Measurements from ENCODE around the gene TALDO1. TPM values are rescaled to one million over a fixed set of nuclear protein-coding genes. Genes with fewer than 3 reads are reported as not detected.

Gene TALDO1
- polyA plus RNA-seq, 1 of the 3 experiments (the other 2 are of a cell fraction) = 103 TPM

- no peak for TF ChIP-seq EP300 (IDR thresholded peaks at IDR 0.05; ENCODE audit: borderline replicate concordance in 1 of 2, low read depth in 1 of 2, low read length in 1 of 2)
Observed at GRCh38 chr11:706439-706956, 40.8 kb upstream of the TALDO1 start (continued).

- Histone ChIP-seq H3K27ac (ENCODE audit: low read depth in 2 of 2, low read length in 1 of 2) (no peak overlapping the region), H3K36me3 (replicated peaks in 1 of 2; ENCODE audit: control insufficient read depth in 1 of 2, insufficient read depth in 2 of 2, low read length in 1 of 2) (no peaks in the 10 kb centered on the region), H3K4me2 (no peak overlapping the region), H3K4me1 (ENCODE audit: control insufficient read depth in 1 of 2, insufficient read depth in 2 of 2, low read depth in 1 of 2, low read length in 1 of 2) (peaks cover 0 to 2% of the 10 kb centered on the region in 2 experiments; a peak in 1 of 4 replicates), H3K9me3 (no peaks in the 10 kb centered on the region), H3K79me2 (ENCODE audit: insufficient read depth) (no peaks in the 10 kb centered on the region), H3K4me3 (ENCODE audit: low read depth in 2 of 2, low read length in 1 of 2) (no peak overlapping the region), H2AFZ (ENCODE audit: low read depth) (no peak overlapping the region), H3K9ac (no peak overlapping the region), H3K9me2 (no peaks in the 10 kb centered on the region), H3K27me3 (ENCODE audit: insufficient read depth) (no peaks in the 10 kb centered on the region), H4K20me1 (ENCODE audit: insufficient read depth) (no peaks in the 10 kb centered on the region), H3F3A (replicated peaks; ENCODE audit: insufficient read depth) (no peaks in the 10 kb centered on the region)
- no peak for TF ChIP-seq CTCF (IDR thresholded peaks at IDR 0.05)
- TF ChIP-seq RAD21 (IDR thresholded peaks at IDR 0.05; ENCODE audit: low read length) = no peak
- ChIA-PET CTCF (interaction anchor here (0.8 to 2.7 kb wide), 7 partner anchors 10 to 45 kb away, joined by 3 to 9 read pairs (median 3); partner anchors contain the start of genes DEAF1 and TMEM80), POLR2A (interaction anchor here (1.1 kb wide), 1 partner anchor 11 kb away, joined by 6 read pairs; the partner anchor contains the start of gene TMEM80)
- 81% methylated on average over 11 of the region's 30 CpGs for WGBS (ENCODE audit: low lambda C conversion rate)
- peak; percentile 68 for DNase-seq
Observed at GRCh38 chr11:706957-707816, 40.1 kb upstream of the TALDO1 start.

GRCh38 chr11:707817-708420 lies 39.3 kb upstream of the TALDO1 start:
- WGBS (ENCODE audit: low lambda C conversion rate) = 72% methylated on average over 11 of the region's 16 CpGs
- Histone ChIP-seq H3K4me2 (no peak overlapping the region), H3K9me2 (no peaks in the 10 kb centered on the region), H3K4me1 (ENCODE audit: control insufficient read depth in 1 of 2, insufficient read depth in 2 of 2, low read depth in 1 of 2, low read length in 1 of 2) (peaks cover 0 to 3% of the 10 kb centered on the region in 2 experiments; a peak in 1 of 4 replicates), H2AFZ (ENCODE audit: low read depth) (no peak overlapping the region), H3K9me3 (no peaks in the 10 kb centered on the region), H3K79me2 (ENCODE audit: insufficient read depth) (no peaks in the 10 kb centered on the region), H3K4me3 (ENCODE audit: low read depth in 2 of 2, low read length in 1 of 2) (no peak overlapping the region), H3K27me3 (ENCODE audit: insufficient read depth) (no peaks in the 10 kb centered on the region), H3K9ac (no peak overlapping the region), H3F3A (replicated peaks; ENCODE audit: insufficient read depth) (no peaks in the 10 kb centered on the region), H3K27ac (ENCODE audit: low read depth in 2 of 2, low read length in 1 of 2) (no peak overlapping the region), H3K36me3 (replicated peaks in 1 of 2; ENCODE audit: control insufficient read depth in 1 of 2, insufficient read depth in 2 of 2, low read length in 1 of 2) (no peaks in the 10 kb centered on the region), H4K20me1 (ENCODE audit: insufficient read depth) (no peaks in the 10 kb centered on the region)
- DNase-seq = peak; percentile 37
- TF ChIP-seq SIN3A (IDR thresholded peaks at IDR 0.05; ENCODE audit: borderline replicate concordance, low read depth, low read length) (no peak), MXI1 (IDR thresholded peaks at IDR 0.05; ENCODE audit: low read depth, low read length) (no peak), RCOR1 (IDR thresholded peaks at IDR 0.05; ENCODE audit: low read length) (no peak), ZBTB33 (IDR thresholded peaks at IDR 0.05; ENCODE audit: borderline replicate concordance, low read depth) (no peak), FOXJ3 (CRISPR knock-in tag; IDR thresholded peaks at IDR 0.05) (no peak), EZH2phosphoT487 (IDR thresholded peaks at IDR 0.05; ENCODE audit: borderline replicate concordance, low read depth) (no peak), MEF2A (IDR thresholded peaks at IDR 0.05; ENCODE audit: borderline replicate concordance, low read depth) (no peak), USF2 (IDR thresholded peaks at IDR 0.05; ENCODE audit: borderline replicate concordance, low read depth, low read length) (no peak), YY1 (IDR thresholded peaks at IDR 0.05; ENCODE audit: low read depth) (no peak), JUND (IDR thresholded peaks at IDR 0.05) (no peak), EP300 (IDR thresholded peaks at IDR 0.05; ENCODE audit: borderline replicate concordance in 1 of 2, low read depth in 1 of 2, low read length in 1 of 2) (no peak), CTCF (IDR thresholded peaks at IDR 0.05) (no peak), SMC3 (IDR thresholded peaks at IDR 0.05; ENCODE audit: low read depth, low read length) (no peak), FOXM1 (IDR thresholded peaks at IDR 0.05; ENCODE audit: low read depth) (no peak)
- CTCF ChIA-PET = interaction anchor here (1.2 to 2.7 kb wide), 4 partner anchors 12 to 20 kb away, joined by 3 to 9 read pairs (median 4); partner anchors contain the start of genes DEAF1 and TMEM80
- POLR2A ChIA-PET = no interaction called here

All from SK-N-SH (cell line).